HEK293 (cell line): Measurements from ENCODE around the gene PGPEP1.

Experiments used
- CTCF ChIA-PET: fragments of 350-600 bp; formaldehyde crosslinking; extraction: SDS; loops from one replicate; lab custom pipeline; 2021; ENCODE audit warnings: antibody characterized with exemption; lab: Yijun Ruan, JAX
- POLR2A ChIA-PET: fragments of 300-600 bp; formaldehyde crosslinking; extraction: SDS; loops from one replicate; lab custom pipeline; 2020; ENCODE audit warnings: antibody characterized with exemption, inconsistent platforms; lab: Yijun Ruan, JAX
- H3K27ac ChIP-seq: fragments of 200-500 bp; sonication (Bioruptor generic); 2 replicates; pipeline ENCODE4 v1.5.1; 2014; ENCODE audit warnings: low read depth, low read length, control low read depth, inconsistent platforms; ENCODE audit errors: extremely low read depth
- H3K36me3 ChIP-seq, 2 experiments: fragments of 200-500 bp in 1 of 2; sonication (Bioruptor generic) in 1 of 2; 1 replicate in 1 of 2; 2 replicates in 1 of 2; pipeline ENCODE4 v1.5.1; 2014 to 2017; ENCODE audit warnings: inconsistent platforms in 2 of 2, low read length in 2 of 2; ENCODE audit not compliant: control insufficient read depth in 2 of 2, insufficient read depth in 1 of 2
- H3K4me1 ChIP-seq: fragments of 200-500 bp; sonication (Bioruptor generic); 2 replicates; pipeline ENCODE4 v1.5.1; 2014; ENCODE audit warnings: mild to moderate bottlenecking, low read length, inconsistent platforms; ENCODE audit not compliant: control insufficient read depth, insufficient read depth
- H3K4me3 ChIP-seq: 2 replicates; pipeline ENCODE4 v1.5.1; 2011; ENCODE audit warnings: low read depth, mild to moderate bottlenecking, control low read depth, low read length, moderate library complexity
- H3K9me3 ChIP-seq: fragments of 200-500 bp; sonication (Bioruptor generic); 2 replicates; pipeline ENCODE4 v1.5.1; 2014; ENCODE audit warnings: low read depth, low read length, inconsistent platforms; ENCODE audit not compliant: control insufficient read depth, insufficient read depth
- GLIS1 ChIP-seq: fragments of 450-650 bp; formaldehyde crosslinking; IDR thresholded peaks from 2 replicates; pipeline ENCODE4 v1.5.1; 2016; ENCODE audit warnings: missing biosample characterization, missing genetic modification characterization
- IKZF3 ChIP-seq: fragments of 450-650 bp; IDR thresholded peaks from 2 replicates; pipeline ENCODE4 v1.5.0; 2018; ENCODE audit warnings: missing biosample characterization, mild to moderate bottlenecking, missing genetic modification characterization, moderate library complexity
- SCRT1 ChIP-seq: fragments of 450-650 bp; formaldehyde crosslinking; IDR thresholded peaks from 2 replicates; pipeline ENCODE4 v1.5.1; 2016; ENCODE audit warnings: missing biosample characterization, missing genetic modification characterization, borderline replicate concordance
- SCRT2 ChIP-seq: fragments of 450-650 bp; formaldehyde crosslinking; IDR thresholded peaks from 2 replicates; pipeline ENCODE4 v1.5.1; 2016; ENCODE audit warnings: missing biosample characterization, missing genetic modification characterization
- SP7 ChIP-seq: fragments of 450-650 bp; formaldehyde crosslinking; IDR thresholded peaks from 2 replicates; pipeline ENCODE4 v1.5.1; 2016; ENCODE audit warnings: missing biosample characterization, missing genetic modification characterization
- WT1 ChIP-seq: fragments of 450-650 bp; formaldehyde crosslinking; IDR thresholded peaks from 2 replicates; pipeline ENCODE4 v1.5.1; 2016; ENCODE audit warnings: missing biosample characterization, missing genetic modification characterization
- ZBTB26 ChIP-seq: fragments of 450-650 bp; formaldehyde crosslinking; optimal IDR thresholded peaks from 2 replicates; pipeline ENCODE3; 2016; ENCODE audit warnings: missing biosample characterization, mild to moderate bottlenecking, missing genetic modification characterization
- ZBTB8A ChIP-seq: fragments of 450-650 bp; formaldehyde crosslinking; IDR thresholded peaks from 2 replicates; pipeline ENCODE4 v1.5.1; 2016; ENCODE audit warnings: missing biosample characterization, missing genetic modification characterization
- ZFP3 ChIP-seq: fragments of 450-650 bp; formaldehyde crosslinking; IDR thresholded peaks from 2 replicates; pipeline ENCODE4 v1.5.1; 2016; ENCODE audit warnings: low read depth, missing biosample characterization, missing genetic modification characterization
- ZFP69B ChIP-seq: fragments of 450-650 bp; formaldehyde crosslinking; IDR thresholded peaks from 2 replicates; pipeline ENCODE4 v1.5.1; 2016; ENCODE audit warnings: missing biosample characterization, missing genetic modification characterization
- ZIC2 ChIP-seq: fragments of 450-650 bp; formaldehyde crosslinking; IDR thresholded peaks from 2 replicates; pipeline ENCODE4 v1.5.1; 2016; ENCODE audit warnings: missing biosample characterization, missing genetic modification characterization
- ZNF18 ChIP-seq: fragments of 450-650 bp; formaldehyde crosslinking; IDR thresholded peaks from 2 replicates; pipeline ENCODE4 v1.5.1; 2016; ENCODE audit warnings: missing biosample characterization, missing genetic modification characterization
- ZNF266 ChIP-seq: fragments of 450-650 bp; formaldehyde crosslinking; IDR thresholded peaks from 2 replicates; pipeline ENCODE4 v1.5.1; 2016; ENCODE audit warnings: missing biosample characterization, missing genetic modification characterization, low read depth
- ZNF280C ChIP-seq: fragments of 450-650 bp; formaldehyde crosslinking; IDR thresholded peaks from 2 replicates; pipeline ENCODE4 v1.5.1; 2016; ENCODE audit warnings: missing biosample characterization, missing genetic modification characterization
- ZNF324 ChIP-seq: fragments of 450-650 bp; formaldehyde crosslinking; IDR thresholded peaks from 2 replicates; pipeline ENCODE4 v1.5.1; 2016; ENCODE audit warnings: missing biosample characterization, missing genetic modification characterization
- ZNF391 ChIP-seq: fragments of 450-650 bp; formaldehyde crosslinking; IDR thresholded peaks from 2 replicates; pipeline ENCODE4 v1.5.1; 2016; ENCODE audit warnings: low read depth, missing biosample characterization, missing genetic modification characterization, borderline replicate concordance
- ZNF473 ChIP-seq: fragments of 450-650 bp; formaldehyde crosslinking; IDR thresholded peaks from 2 replicates; pipeline ENCODE4 v1.5.1; 2017; ENCODE audit warnings: missing biosample characterization, missing genetic modification characterization
- ZNF549 ChIP-seq: fragments of 450-650 bp; IDR thresholded peaks from 2 replicates; pipeline ENCODE4 v1.5.1; 2018; ENCODE audit warnings: missing biosample characterization, missing genetic modification characterization, mild to moderate bottlenecking, inconsistent platforms, moderate library complexity
- ZNF560 ChIP-seq: fragments of 450-650 bp; formaldehyde crosslinking; IDR thresholded peaks from 2 replicates; pipeline ENCODE4 v1.5.1; 2017; ENCODE audit warnings: missing biosample characterization, missing genetic modification characterization, borderline replicate concordance
- ZNF580 ChIP-seq: fragments of 450-650 bp; formaldehyde crosslinking; IDR thresholded peaks from 2 replicates; pipeline ENCODE4 v1.5.1; 2016; ENCODE audit warnings: missing biosample characterization, missing genetic modification characterization
- ZNF623 ChIP-seq: fragments of 450-650 bp; formaldehyde crosslinking; IDR thresholded peaks from 2 replicates; pipeline ENCODE4 v1.5.1; 2016; ENCODE audit warnings: missing biosample characterization, missing genetic modification characterization
- ZNF677 ChIP-seq: fragments of 450-650 bp; IDR thresholded peaks from 2 replicates; pipeline ENCODE4 v1.5.0; 2018; ENCODE audit warnings: missing biosample characterization, mild to moderate bottlenecking, missing genetic modification characterization, moderate library complexity
- ZNF76 ChIP-seq: fragments of 450-650 bp; formaldehyde crosslinking; IDR thresholded peaks from 2 replicates; pipeline ENCODE4; 2016; ENCODE audit warnings: low read depth, missing biosample characterization, missing genetic modification characterization, borderline replicate concordance
- ZSCAN4 ChIP-seq: fragments of 450-650 bp; formaldehyde crosslinking; IDR thresholded peaks from 2 replicates; pipeline ENCODE4 v1.5.1; 2017; ENCODE audit warnings: missing biosample characterization, missing genetic modification characterization

Gene PGPEP1

GRCh38 chr19:18361646-18362045, 21.2 kb downstream of the PGPEP1 start:
- 0 out of 2 replicates have a peak, but pooled peaks have one; percentile 15 for TF ChIP-seq IKZF3 (tag by site-specific recombination)
- no peak for TF ChIP-seq ZNF280C
- TF ChIP-seq ZNF623 (tag by site-specific recombination): no peak
- TF ChIP-seq ZNF677 (tag by site-specific recombination): no peak
- Histone ChIP-seq H3K36me3 (peaks cover 0 to 18% of the 10 kb centered on the region in 2 experiments; a peak in 2 of 3 replicates), H3K4me3 (no peak overlapping the region), H3K9me3 (no peaks in the 10 kb centered on the region), H3K4me1 (no peaks in the 10 kb centered on the region; the same call in 1 of the 2 replicates), H3K27ac (no peak overlapping the region)
- CTCF ChIA-PET: interaction anchor here (3.5 kb wide), 1 partner anchor 12 kb away, joined by 27 read pairs; no protein-coding TSS in a partner anchor
- POLR2A ChIA-PET: no interaction called here

GRCh38 chr19:18362934-18363542, 22.6 kb downstream of the PGPEP1 start:
- no peak overlapping the region; the same call in 1 of the 2 replicates for H3K27ac ChIP-seq
- CTCF ChIA-PET: interaction anchor here (0.6 to 3.7 kb wide), 6 partner anchors 13 to 47 kb away, joined by 3 to 23 read pairs (median 4); no protein-coding TSS in a partner anchor
- H3K4me3 ChIP-seq: no peak overlapping the region
- POLR2A ChIA-PET: interaction anchor here (0.6 to 2.2 kb wide), 3 partner anchors 32 to 83 kb away, joined by 3 to 19 read pairs (median 4); partner anchors contain the start of gene JUND
- H3K4me1 ChIP-seq: no peaks in the 10 kb centered on the region; the same call in 1 of the 2 replicates
- H3K9me3 ChIP-seq: no peaks in the 10 kb centered on the region
- H3K36me3 ChIP-seq: peaks cover 0 to 4% of the 10 kb centered on the region in 2 experiments; a peak in 2 of 3 replicates
- peak; percentile 28; the same call in 1 of the 2 replicates for TF ChIP-seq ZBTB8A (tag by site-specific recombination)
- peak; percentile 84; the same call in 1 of the 2 replicates for TF ChIP-seq ZNF580 (tag by site-specific recombination)
- no peak for TF ChIP-seq ZNF549
- TF ChIP-seq ZNF324 (tag by site-specific recombination): peak; percentile 32; the same call in 1 of the 2 replicates
- 0 out of 2 replicates have a peak, but pooled peaks have one; percentile 31 for TF ChIP-seq ZNF18 (tag by site-specific recombination)
- TF ChIP-seq ZNF560 (tag by site-specific recombination): no peak
- no peak for TF ChIP-seq ZFP69B
- peak; percentile 45; the same call in 1 of the 2 replicates for TF ChIP-seq SP7 (tag by site-specific recombination)
- 0 out of 2 replicates have a peak, but pooled peaks have one; percentile 24 for TF ChIP-seq SCRT1 (tag by site-specific recombination)
- peak; percentile 99 for TF ChIP-seq ZSCAN4
- TF ChIP-seq ZNF76 (tag by site-specific recombination): 0 out of 2 replicates have a peak, but pooled peaks have one; percentile 22
- peak; percentile 6 for TF ChIP-seq ZBTB26 (tag by site-specific recombination)
- no peak for TF ChIP-seq ZNF266
- TF ChIP-seq ZNF473 (tag by site-specific recombination): no peak
- peak; percentile 62 for TF ChIP-seq SCRT2 (tag by site-specific recombination)
- no peak for TF ChIP-seq ZFP3
- no peak for TF ChIP-seq ZNF391 (tag by site-specific recombination)
- TF ChIP-seq ZIC2 (tag by site-specific recombination): peak; percentile 27; the same call in 1 of the 2 replicates
- peak; percentile 16; the same call in 1 of the 2 replicates for TF ChIP-seq WT1
- TF ChIP-seq GLIS1 (tag by site-specific recombination): peak; percentile 51
